Measurements from ENCODE around the gene WASL.

DNA sequence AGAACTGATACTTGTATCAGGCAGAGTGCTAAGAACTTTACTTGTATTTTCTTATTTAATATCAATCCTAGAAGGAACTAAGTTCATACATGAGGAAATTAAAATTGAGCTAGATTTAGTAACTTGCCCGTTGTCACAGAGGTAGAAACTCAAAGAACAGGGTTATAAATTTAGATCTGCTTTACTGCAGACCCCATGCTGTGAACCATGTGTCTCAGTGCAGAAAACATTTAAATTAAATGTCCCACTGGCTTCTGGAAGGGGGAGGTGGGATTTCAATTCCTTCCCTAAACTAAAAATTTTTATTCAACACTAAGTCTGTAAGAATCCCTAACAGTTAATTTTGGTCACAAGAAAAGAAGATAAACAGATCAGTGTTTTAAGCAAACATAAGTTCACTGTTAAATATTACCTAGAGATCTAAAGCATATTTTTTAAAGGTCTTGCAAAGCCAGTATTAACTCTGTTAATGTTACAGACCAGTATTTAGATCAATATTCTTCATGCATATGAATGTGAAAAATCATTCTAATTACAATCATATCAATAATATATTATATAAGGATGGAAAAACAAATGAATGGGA is 23.1 kb downstream of the WASL start:
- TF ChIP-seq GATA2 (IDR thresholded peaks at IDR 0.05; ENCODE audit: low read depth, low read length) (no peak), GATA3 (IDR thresholded peaks at IDR 0.05; ENCODE audit: low read depth, low read length) (no peak)
